Hepatocyte (in vitro differentiated cells): ENCODE data around the gene KIF17. TPM values are rescaled to one million over a fixed set of nuclear protein-coding genes. Genes with fewer than 3 reads are reported as not detected.

Source experiments
- DNase-seq: peaks from one replicate; pipeline ENCODE4 v3.0.0-alpha.2; 2016; ENCODE audit warnings: low spot score
- H2AFZ ChIP-seq: fragments of 200-600 bp; sonication (generic); 2 replicates; pipeline ENCODE4 v1.6.0; 2016; ENCODE audit warnings: antibody characterized with exemption, mild to moderate bottlenecking
- H3K27ac ChIP-seq: fragments of 200-600 bp; sonication (generic); 2 replicates; pipeline ENCODE4 v1.5.1; 2016; ENCODE audit warnings: mild to moderate bottlenecking
- H3K27me3 ChIP-seq: fragments of 200-600 bp; sonication (generic); 2 replicates; pipeline ENCODE4 v1.6.1; 2016
- H3K36me3 ChIP-seq: fragments of 200-600 bp; sonication (generic); replicated peaks from 2 replicates; pipeline ENCODE4 v1.5.1; 2016; ENCODE audit warnings: low read depth; ENCODE audit not compliant: insufficient read depth
- H3K4me1 ChIP-seq: fragments of 200-600 bp; sonication (generic); 2 replicates; pipeline ENCODE4 v1.5.1; 2016; ENCODE audit warnings: mild to moderate bottlenecking, moderate library complexity; ENCODE audit not compliant: insufficient read depth
- H3K4me2 ChIP-seq: fragments of 200-600 bp; sonication (generic); 2 replicates; pipeline ENCODE4 v1.6.0; 2016
- H3K4me3 ChIP-seq: fragments of 200-600 bp; sonication (generic); 2 replicates; pipeline ENCODE4 v1.5.1; 2016; ENCODE audit warnings: mild to moderate bottlenecking
- H3K79me2 ChIP-seq: fragments of 200-600 bp; sonication (generic); 2 replicates; pipeline ENCODE4 v1.6.0; 2017; ENCODE audit warnings: mild to moderate bottlenecking
- H3K9me2 ChIP-seq: fragments of 200-600 bp; sonication (generic); replicated peaks from 2 replicates; pipeline ENCODE4 v1.6.0; 2017; ENCODE audit warnings: mild to moderate bottlenecking; ENCODE audit not compliant: insufficient read depth
- H3K9me3 ChIP-seq: fragments of 200-600 bp; sonication (generic); 2 replicates; pipeline ENCODE4 v1.5.1; 2016; ENCODE audit warnings: low read depth, mild to moderate bottlenecking
- H4K20me1 ChIP-seq: fragments of 200-600 bp; sonication (generic); 2 replicates; pipeline ENCODE4 v1.6.0; 2016; ENCODE audit warnings: mild to moderate bottlenecking; ENCODE audit not compliant: insufficient read depth, poor library complexity, severe bottlenecking
- EZH2 ChIP-seq: fragments of 200-600 bp; sonication (generic); IDR thresholded peaks from 2 replicates; pipeline ENCODE4 v1.6.1; 2016; ENCODE audit warnings: antibody characterized with exemption, mild to moderate bottlenecking, borderline replicate concordance
- EZH2phosphoT487 ChIP-seq: fragments of 200-600 bp; sonication (generic); IDR thresholded peaks from one replicate; pipeline ENCODE4 v1.6.1; 2018; ENCODE audit warnings: antibody characterized with exemption, mild to moderate bottlenecking, low read depth, moderate library complexity; ENCODE audit not compliant: unreplicated experiment, severe bottlenecking
- WGBS: methylation state at CpG from one replicate; pipeline ENCODE4 v1.1.6; 2016; ENCODE audit warnings: low lambda C conversion rate; ENCODE audit errors: missing lambda C conversion rate; 5-methylcytosine and 5-hydroxymethylcytosine counted together
- polyA plus RNA-seq: library from polyadenylated mRNA; unstranded; fragments of >200 nt; fragmentation: Nextera tagmentation; extraction: Ambion mirVana; gene quantifications from 2 replicates; pipeline ENCODE4 v1.2.1, GENCODE V29; 2016
- total RNA-seq: library from RNA; depleted of rRNA; stranded (reverse); fragments of >200 nt; gene quantifications from 2 replicates; pipeline ENCODE4 v1.2.3, GENCODE V29; 2014
- TF ChIP-seq, protein P1 (sequence below): fragments of 200-600 bp; sonication (generic); IDR thresholded peaks from 2 replicates; pipeline ENCODE4 v1.5.1; 2016; ENCODE audit warnings: antibody characterized with exemption, mild to moderate bottlenecking; ENCODE audit not compliant: poor library complexity

KIF17 gene
- total and polyA plus RNA-seq, 2 experiments from 2014 or later: 0.23 to 0.28 TPM

DNA sequence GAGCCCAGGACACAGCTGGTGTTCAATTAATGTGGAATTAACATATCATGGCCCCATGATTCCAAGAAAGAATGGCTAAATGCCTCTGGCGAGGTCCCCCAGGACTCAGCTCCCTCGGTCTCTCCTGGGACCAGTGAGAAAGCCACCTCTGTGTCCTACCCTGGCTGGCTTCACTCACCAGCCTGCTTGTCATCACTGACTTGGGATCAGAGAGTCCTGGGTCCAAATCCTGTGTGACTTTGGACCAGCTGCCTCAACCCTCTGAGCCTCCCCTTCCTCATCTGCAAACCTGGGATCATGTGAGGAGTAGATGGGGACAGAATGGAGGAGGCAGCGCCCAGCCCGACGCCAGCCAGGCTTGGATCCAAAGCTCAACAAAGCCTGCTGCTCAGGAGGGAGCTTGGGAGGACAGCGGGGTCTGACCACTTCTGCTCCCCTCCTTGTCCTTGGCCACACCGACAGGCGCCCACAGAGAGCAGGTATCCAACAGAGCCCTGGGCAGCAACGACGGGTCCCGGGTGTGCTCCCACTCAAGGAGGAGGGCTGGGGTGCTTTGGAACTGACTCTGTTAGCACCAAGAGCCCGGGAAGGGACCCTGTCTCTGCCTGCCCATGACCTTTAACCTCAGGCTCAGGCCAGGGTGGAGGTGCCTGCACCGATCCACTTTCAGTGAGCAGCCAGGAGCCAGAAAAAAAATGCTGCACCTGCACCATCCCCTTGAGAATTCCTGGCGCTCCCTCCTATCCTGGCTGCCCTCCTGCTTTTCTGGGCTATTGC lies 11.5 kb upstream of the KIF17 start:
- H3K4me2 ChIP-seq: no peak overlapping the region
- no peak overlapping the region for H3K4me3 ChIP-seq
- DNase-seq: no peak

GRCh38 chr1:20728371-20729154 lies 10.8 kb upstream of the KIF17 start:
- no peak for DNase-seq
- TF ChIP-seq, protein P1, sequence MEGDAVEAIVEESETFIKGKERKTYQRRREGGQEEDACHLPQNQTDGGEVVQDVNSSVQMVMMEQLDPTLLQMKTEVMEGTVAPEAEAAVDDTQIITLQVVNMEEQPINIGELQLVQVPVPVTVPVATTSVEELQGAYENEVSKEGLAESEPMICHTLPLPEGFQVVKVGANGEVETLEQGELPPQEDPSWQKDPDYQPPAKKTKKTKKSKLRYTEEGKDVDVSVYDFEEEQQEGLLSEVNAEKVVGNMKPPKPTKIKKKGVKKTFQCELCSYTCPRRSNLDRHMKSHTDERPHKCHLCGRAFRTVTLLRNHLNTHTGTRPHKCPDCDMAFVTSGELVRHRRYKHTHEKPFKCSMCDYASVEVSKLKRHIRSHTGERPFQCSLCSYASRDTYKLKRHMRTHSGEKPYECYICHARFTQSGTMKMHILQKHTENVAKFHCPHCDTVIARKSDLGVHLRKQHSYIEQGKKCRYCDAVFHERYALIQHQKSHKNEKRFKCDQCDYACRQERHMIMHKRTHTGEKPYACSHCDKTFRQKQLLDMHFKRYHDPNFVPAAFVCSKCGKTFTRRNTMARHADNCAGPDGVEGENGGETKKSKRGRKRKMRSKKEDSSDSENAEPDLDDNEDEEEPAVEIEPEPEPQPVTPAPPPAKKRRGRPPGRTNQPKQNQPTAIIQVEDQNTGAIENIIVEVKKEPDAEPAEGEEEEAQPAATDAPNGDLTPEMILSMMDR: no peak
- TF ChIP-seq EZH2phosphoT487: no peak
- TF ChIP-seq EZH2: no peak
- Histone ChIP-seq H3K79me2 (no peaks in the 10 kb centered on the region), H3K4me1 (peaks cover 11% of the 10 kb centered on the region), H3K4me2 (no peak overlapping the region), H3K36me3 (no peaks in the 10 kb centered on the region), H3K27ac (no peak overlapping the region), H2AFZ (no peak overlapping the region), H4K20me1 (no peaks in the 10 kb centered on the region), H3K9me3 (no peaks in the 10 kb centered on the region), H3K9me2 (no peaks in the 10 kb centered on the region), H3K27me3 (peaks cover 30% of the 10 kb centered on the region), H3K4me3 (no peak overlapping the region)
- WGBS: 66% methylated on average over 9 of the region's 9 CpGs

More for the DNA sequence above, 11.5 kb upstream of the KIF17 start:
- Histone ChIP-seq H3K4me1 (peaks cover 16% of the 10 kb centered on the region), H3K36me3 (no peaks in the 10 kb centered on the region), H3K27me3 (peaks cover 30% of the 10 kb centered on the region), H3K79me2 (no peaks in the 10 kb centered on the region), H2AFZ (no peak overlapping the region), H3K27ac (no peak overlapping the region), H3K9me3 (no peaks in the 10 kb centered on the region), H3K9me2 (no peaks in the 10 kb centered on the region), H4K20me1 (no peaks in the 10 kb centered on the region)
- TF ChIP-seq, protein P1: no peak
- TF ChIP-seq EZH2: no peak
- TF ChIP-seq EZH2phosphoT487: no peak
- WGBS: 71% methylated on average over 14 of the region's 14 CpGs

DNA sequence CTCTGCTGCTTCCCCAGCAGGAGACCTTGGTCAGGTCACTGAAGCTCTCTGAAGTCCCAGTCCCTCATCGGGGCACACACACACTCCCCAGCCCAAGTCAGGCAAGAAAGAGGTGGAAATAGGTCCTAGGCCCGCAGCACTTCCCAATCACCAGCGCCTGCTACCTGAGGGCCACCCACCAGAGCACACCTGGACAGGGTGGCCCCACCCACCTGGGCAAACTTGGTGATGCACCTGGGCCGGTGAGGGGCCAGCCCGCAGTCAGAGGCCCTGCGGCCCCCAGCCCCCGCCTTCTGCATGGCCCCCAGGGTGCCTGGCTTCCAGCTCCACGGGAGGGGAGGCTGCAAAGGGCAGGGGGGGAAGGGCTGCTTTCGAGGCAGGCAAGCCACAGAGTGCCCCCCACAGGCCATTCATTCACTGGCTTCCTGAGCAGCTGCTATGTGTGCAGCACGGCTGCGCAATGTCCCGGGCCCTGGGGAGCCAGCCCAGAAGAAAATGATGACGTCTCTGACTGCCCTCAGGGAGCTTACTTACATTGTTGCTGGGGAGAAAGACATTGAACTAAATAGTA lies 10.0 kb upstream of the KIF17 start:
- H3K9me3 ChIP-seq: no peaks in the 10 kb centered on the region
- H3K79me2 ChIP-seq: no peaks in the 10 kb centered on the region
- no peak overlapping the region for H2AFZ ChIP-seq
- H3K36me3 ChIP-seq: no peaks in the 10 kb centered on the region
- H3K27me3 ChIP-seq: peaks cover 30% of the 10 kb centered on the region
- no peak for DNase-seq
- H3K9me2 ChIP-seq: no peaks in the 10 kb centered on the region
- H3K4me2 ChIP-seq: no peak overlapping the region
- no peaks in the 10 kb centered on the region for H4K20me1 ChIP-seq
- H3K4me1 ChIP-seq: peaks cover 6% of the 10 kb centered on the region
- H3K27ac ChIP-seq: no peak overlapping the region
- TF ChIP-seq, protein P1: no peak
- TF ChIP-seq EZH2 (no peak), EZH2phosphoT487 (no peak)
- no peak overlapping the region for H3K4me3 ChIP-seq
- 41% methylated on average over 13 of the region's 13 CpGs for WGBS
